K562 (cell line): ENCODE data around the gene ITPR1. TPM values are rescaled to one million over a fixed set of nuclear protein-coding genes. Genes with fewer than 3 reads are reported as not detected.
A peak's percentile ranks its signal among the peaks of the same experiment; 100 is the strongest.

Experiments
- ATAC-seq: fragments of 200-7000 bp; cut with Tn5 transposase; 3 replicates; pipeline ENCODE4 v1.9.1; 2020; ENCODE audit warnings: moderate library complexity
- BruUV-seq: library from RNA; stranded (reverse); fragments of 400-500 nt; replicated peaks from 2 replicates; lab custom pipeline; 2021; lab: Mats Ljungman, UMichigan
- CTCF ChIA-PET: fragments of 300-600 bp; formaldehyde crosslinking; extraction: SDS; loops from one replicate; lab custom pipeline; 2021; ENCODE audit warnings: low intra/inter-chr PET ratio; lab: Yijun Ruan, JAX
- POLR2A ChIA-PET: fragments of 300-600, 350-650 bp; sonication (Branson Sonifier 250); formaldehyde crosslinking; extraction: SDS; loops from one replicate; lab custom pipeline; 2021; ENCODE audit warnings: antibody characterized with exemption, inconsistent platforms; lab: Yijun Ruan, JAX
- DNase-seq, 4 experiments: peaks; one replicate each; pipeline versions ENCODE4 v3.0.0 to v3.0.0-alpha.2; 2011 to 2018; ENCODE audit warnings: low spot score in 3 of 4, mixed read lengths in 3 of 4; ENCODE audit errors: extremely low read depth in 1 of 4
- FAIRE-seq: peaks from 2 replicates; lab custom pipeline; 2011; peaks lifted over from hg19 to GRCh38; lab: Jason Lieb, UNC
- H2AFZ ChIP-seq: 2 replicates; pipeline ENCODE4 v1.6.0; 2011; ENCODE audit warnings: low read depth, low read length, control low read depth, inconsistent platforms
- H3K27ac ChIP-seq: fragments of 200-600 bp; 3 replicates; pipeline ENCODE4 v1.8.0; 2011; ENCODE audit warnings: low read depth, mild to moderate bottlenecking, control low read depth, inconsistent platforms, low read length, moderate library complexity, mixed read lengths; ENCODE audit errors: extremely low read depth
- H3K27me3 ChIP-seq, 2 experiments: fragments of 300-600 bp in 1 of 2; 2 replicates in 1 of 2; 3 replicates in 1 of 2; pipeline versions ENCODE4 v1.6.0 to v1.8.0; 2011; ENCODE audit warnings: inconsistent platforms in 2 of 2, low read length in 2 of 2, mild to moderate bottlenecking in 1 of 2, mixed read lengths in 1 of 2, moderate library complexity in 1 of 2; ENCODE audit not compliant: control insufficient read depth in 2 of 2, insufficient read depth in 2 of 2
- H3K36me3 ChIP-seq: fragments of 300-600 bp; 3 replicates; pipeline ENCODE4 v1.8.0; 2011; ENCODE audit warnings: mild to moderate bottlenecking, low read length, inconsistent platforms; ENCODE audit not compliant: control insufficient read depth, insufficient read depth
- H3K4me1 ChIP-seq, 2 experiments: fragments of 200-600 bp in 1 of 2; replicated peaks in 1 of 2; 2 replicates in 1 of 2; 3 replicates in 1 of 2; pipeline versions ENCODE4 v1.5.1 to v1.8.0; 2011; ENCODE audit warnings: inconsistent platforms in 2 of 2, low read length in 2 of 2, mild to moderate bottlenecking in 1 of 2, mixed read lengths in 1 of 2, moderate library complexity in 1 of 2; ENCODE audit not compliant: control insufficient read depth in 2 of 2, insufficient read depth in 2 of 2
- H3K4me2 ChIP-seq: 2 replicates; pipeline ENCODE4 v1.6.1; 2011; ENCODE audit warnings: low read length, control low read depth, inconsistent platforms, mixed read lengths; ENCODE audit not compliant: insufficient read depth
- H3K4me3 ChIP-seq: fragments of 200-600 bp; sonication (generic), shearing (Covaris generic); 2 replicates; pipeline ENCODE4 v1.5.1; 2016; ENCODE audit warnings: control low read depth, inconsistent platforms
- H3K79me2 ChIP-seq: fragments of 200-600 bp; 3 replicates; pipeline ENCODE4 v1.8.0; 2011; ENCODE audit warnings: low read length, inconsistent platforms; ENCODE audit not compliant: control insufficient read depth, insufficient read depth
- H3K9ac ChIP-seq, 2 experiments: 2 replicates each; pipeline versions ENCODE4 v1.6.0 to v1.6.1; 2011; ENCODE audit warnings: low read depth in 2 of 2, low read length in 2 of 2, control low read depth in 1 of 2, inconsistent platforms in 1 of 2, mild to moderate bottlenecking in 1 of 2, mixed read lengths in 1 of 2; ENCODE audit not compliant: insufficient read depth in 1 of 2
- H3K9me1 ChIP-seq: one replicate; pipeline ENCODE4 v1.6.0; 2011; ENCODE audit warnings: inconsistent platforms, mild to moderate bottlenecking, low read length, moderate library complexity; ENCODE audit not compliant: control insufficient read depth, insufficient read depth
- H3K9me3 ChIP-seq: replicated peaks from 2 replicates; pipeline ENCODE4 v1.5.1; 2011; ENCODE audit warnings: low read depth, low read length, inconsistent platforms; ENCODE audit not compliant: control insufficient read depth, insufficient read depth
- H4K20me1 ChIP-seq: replicated peaks from 2 replicates; pipeline ENCODE4 v1.6.1; 2011; ENCODE audit warnings: low read length, inconsistent platforms, mixed read lengths; ENCODE audit not compliant: control insufficient read depth, insufficient read depth
- BCOR ChIP-seq: fragments of 450-650 bp; IDR thresholded peaks from 2 replicates; pipeline ENCODE4 v1.6.1; 2016
- KDM1A ChIP-seq, 2 experiments: fragments of 450-650 bp; IDR thresholded peaks; 2 replicates each; pipeline ENCODE4 v1.6.1; 2016; ENCODE audit warnings: mild to moderate bottlenecking in 2 of 2
- NFE2L1 ChIP-seq: fragments of 450-650 bp; IDR thresholded peaks from 2 replicates; pipeline ENCODE4 v1.6.1; 2016; ENCODE audit warnings: missing genetic modification characterization, low read depth, mild to moderate bottlenecking, missing compliant biosample characterization, moderate library complexity, borderline replicate concordance
- NR2C2 ChIP-seq, 2 experiments: fragments of 200-800 bp in 1 of 2; sonication (Bioruptor generic) in 1 of 2; sonication (generic) in 1 of 2; formaldehyde crosslinking in 1 of 2; IDR thresholded peaks; 2 replicates each; pipeline versions ENCODE4 v1.6.1 to v1.8.0; 2016 to 2022; ENCODE audit warnings: mild to moderate bottlenecking in 1 of 2, missing compliant biosample characterization in 1 of 2, missing genetic modification characterization in 1 of 2, missing genetic modification reagents in 1 of 2
- WGBS: fragments of 100-300 bp; shearing (Covaris generic); methylation state at CpG from one replicate; pipeline ENCODE4 v1.1.6; 2016; ENCODE audit warnings: low coverage, mixed read lengths; ENCODE audit not compliant: insufficient coverage; ENCODE audit errors: missing lambda C conversion rate; 5-methylcytosine and 5-hydroxymethylcytosine counted together
- in situ Hi-C: fragments of 300-500 bp; cut with MboI; formaldehyde crosslinking; loops from 4 replicates; pipeline ENCODE4 v1.15.0; 2018; ENCODE audit warnings: inconsistent platforms, mixed read lengths
- intact Hi-C: fragments of 100-400 bp; cut with micrococcal nuclease; formaldehyde crosslinking; loops from 2 replicates; pipeline ENCODE4 v1.14.2; 2022
- polyA plus RNA-seq, 8 experiments: library from polyadenylated mRNA; depleted of rRNA in 4 of 8; stranded (reverse) in 5 of 8; unstranded in 3 of 8; fragments of >200 nt; fragmentation: Nextera tagmentation in 2 of 8; fragmentation: Illumina TruSeq in 1 of 8; extraction: Ambion mirVana in 2 of 8; extraction: Trizol in 1 of 8; gene quantifications; 2 replicates each; pipeline versions ENCODE4 v1.2.1 to v1.2.3, GENCODE V29; 2011 to 2014; ENCODE audit warnings: inconsistent platforms in 1 of 8, missing spikeins in 1 of 8
- total RNA-seq, 7 experiments: library from RNA; depleted of rRNA in 6 of 7; stranded (reverse); fragments of >200 nt in 6 of 7; fragmentation: Illumina TruSeq in 2 of 7; extraction: Trizol in 2 of 7; gene quantifications; 2 replicates each; pipeline versions ENCODE4 v1.2.1 to v1.2.3, GENCODE V29; 2011 to 2021; ENCODE audit warnings: low replicate concordance in 1 of 7
- TF ChIP-seq, protein P1 (sequence below): fragments of 450-650 bp; IDR thresholded peaks from 2 replicates; pipeline ENCODE4 v1.6.1; 2018; ENCODE audit warnings: mild to moderate bottlenecking, low read depth; ENCODE audit not compliant: partially characterized antibody

Gene ITPR1
- total and polyA plus RNA-seq, 9 of the 15 experiments (the other 6 are each of a cell fraction or from before 2014, with no cell fraction given): 22.4 to 40.0 (median 27.4) TPM

DNA sequence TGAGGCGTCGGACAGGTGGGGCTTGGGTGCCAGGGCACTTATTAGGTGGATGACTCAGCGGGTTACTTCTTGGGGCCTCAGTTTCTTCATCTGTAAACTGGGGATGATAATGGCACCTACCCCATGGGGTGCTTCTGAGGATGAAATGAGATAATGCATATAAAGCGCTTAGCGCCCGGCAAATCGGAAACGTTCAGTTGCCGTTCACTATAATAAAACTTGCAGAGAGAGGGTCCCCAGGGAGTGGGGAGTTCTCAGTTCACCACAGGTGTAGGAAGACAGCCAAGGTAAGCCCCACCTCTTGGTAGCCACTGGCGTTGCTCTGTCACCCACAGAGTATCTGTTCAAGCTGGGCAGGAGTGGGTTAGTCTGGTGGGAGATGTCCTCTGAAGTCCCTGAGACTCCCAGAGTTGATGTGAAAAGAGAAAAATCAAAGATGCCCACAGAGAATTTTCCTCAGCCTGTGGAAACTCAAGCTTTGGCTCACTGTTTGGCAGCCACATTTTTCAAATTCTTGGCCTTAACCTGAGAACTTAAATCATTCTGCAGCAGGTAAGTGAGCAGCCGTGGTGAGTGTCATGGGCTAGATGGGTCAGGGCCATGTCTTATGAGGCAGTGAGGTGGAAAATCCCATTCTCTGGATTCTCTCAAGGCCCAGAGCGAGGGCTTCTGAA is 264.6 kb downstream of the ITPR1 start:
- 72% methylated on average over 12 of the region's 12 CpGs for WGBS
- in situ Hi-C loops: no loop called here
- POLR2A ChIA-PET: interaction anchor here (0.6 to 0.8 kb wide), 2 partner anchors 27 to 46 kb away, joined by 3 read pairs; no protein-coding TSS in a partner anchor

More for the DNA sequence above, 264.6 kb downstream of the ITPR1 start:
- H3K4me3 ChIP-seq: no peak overlapping the region
- H3K27me3 ChIP-seq: no peaks in the 10 kb centered on the region
- no peaks in the 10 kb centered on the region for H3K9me3 ChIP-seq
- TF ChIP-seq NR2C2 (CRISPR knock-in tag; IDR thresholded peaks at IDR 0.05): no peak
- TF ChIP-seq NR2C2 (tag; IDR thresholded peaks at IDR 0.05): no peak
- peak; percentile 21; the same call in 1 of the 2 replicates for TF ChIP-seq BCOR
- TF ChIP-seq, protein P1, sequence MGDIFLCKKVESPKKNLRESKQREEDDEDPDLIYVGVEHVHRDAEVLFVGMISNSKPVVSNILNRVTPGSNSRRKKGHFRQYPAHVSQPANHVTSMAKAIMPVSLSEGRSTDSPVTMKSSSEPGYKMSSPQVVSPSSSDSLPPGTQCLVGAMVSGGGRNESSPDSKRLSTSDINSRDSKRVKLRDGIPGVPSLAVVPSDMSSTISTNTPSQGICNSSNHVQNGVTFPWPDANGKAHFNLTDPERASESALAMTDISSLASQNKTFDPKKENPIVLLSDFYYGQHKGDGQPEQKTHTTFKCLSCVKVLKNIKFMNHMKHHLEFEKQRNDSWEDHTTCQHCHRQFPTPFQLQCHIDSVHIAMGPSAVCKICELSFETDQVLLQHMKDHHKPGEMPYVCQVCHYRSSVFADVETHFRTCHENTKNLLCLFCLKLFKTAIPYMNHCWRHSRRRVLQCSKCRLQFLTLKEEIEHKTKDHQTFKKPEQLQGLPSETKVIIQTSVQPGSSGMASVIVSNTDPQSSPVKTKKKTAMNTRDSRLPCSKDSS: no peak
- 0 out of 4 replicates have a peak, but pooled peaks of 1 of the 2 experiments have one; percentile 17 for TF ChIP-seq KDM1A (IDR thresholded peaks at IDR 0.05)
- TF ChIP-seq NFE2L1 (tag): peak; percentile 20; the same call in 1 of the 2 replicates
- H3K4me2 ChIP-seq: no peak overlapping the region
- H3K9me1 ChIP-seq: no peaks in the 10 kb centered on the region
- CTCF ChIA-PET: no interaction called here
- H3K27ac ChIP-seq: no peak overlapping the region
- H3K9ac ChIP-seq: no peak overlapping the region
- FAIRE-seq (no peak), ATAC-seq (no peak), DNase-seq (no peak)
- no peaks in the 10 kb centered on the region for H3K79me2 ChIP-seq
- BruUV-seq: no TSS peak
- no peaks in the 10 kb centered on the region for H3K36me3 ChIP-seq
- H4K20me1 ChIP-seq: no peaks in the 10 kb centered on the region
- H2AFZ ChIP-seq: no peak overlapping the region
- peaks cover 13 to 32% of the 10 kb centered on the region in 2 experiments for H3K4me1 ChIP-seq
- intact Hi-C loops: no loop called here
